H1 (cell line): Measurements from ENCODE around the gene TCEA3. TPM values are rescaled to one million over a fixed set of nuclear protein-coding genes. Genes with fewer than 3 reads are reported as not detected.

Source experiments
- CEBPB ChIP-seq: IDR thresholded peaks from 2 replicates; pipeline ENCODE4 v1.6.1; 2012; ENCODE audit warnings: low read depth, low read length
- EZH2 ChIP-seq: fragments of 200-600 bp; sonication (generic); IDR thresholded peaks from 2 replicates; pipeline ENCODE4 v1.7.1; 2012; ENCODE audit warnings: low read depth, mild to moderate bottlenecking, moderate library complexity, low read length, inconsistent platforms; ENCODE audit not compliant: severe bottlenecking
- polyA plus RNA-seq, 7 experiments: library from polyadenylated mRNA; depleted of rRNA in 3 of 7; stranded (reverse) in 5 of 7; unstranded in 2 of 7; fragments of >200 nt in 5 of 7; fragments of 200-250 nt in 2 of 7; gene quantifications; 1 replicate in 5 of 7; 2 replicates in 1 of 7; 4 replicates in 1 of 7; pipeline versions ENCODE4 v1.2.1 to v1.2.3, GENCODE V29; 2011 to 2013; ENCODE audit warnings: missing spikeins in 2 of 7, mixed read lengths in 2 of 7
- total RNA-seq: library from RNA; stranded (reverse); fragmentation: NEBNext Ultra II Directional; extraction: Animal tissue kit (Norgen Biotek cat#: 25700); gene quantifications from 2 replicates; pipeline ENCODE4 v1.2.1, GENCODE V29; 2021

Gene TCEA3
- total and polyA plus RNA-seq, 2 of the 8 experiments (the other 6 are each of a cell fraction or from before 2014, with no cell fraction given), result 0.08 TPM; not detected in 1

DNA sequence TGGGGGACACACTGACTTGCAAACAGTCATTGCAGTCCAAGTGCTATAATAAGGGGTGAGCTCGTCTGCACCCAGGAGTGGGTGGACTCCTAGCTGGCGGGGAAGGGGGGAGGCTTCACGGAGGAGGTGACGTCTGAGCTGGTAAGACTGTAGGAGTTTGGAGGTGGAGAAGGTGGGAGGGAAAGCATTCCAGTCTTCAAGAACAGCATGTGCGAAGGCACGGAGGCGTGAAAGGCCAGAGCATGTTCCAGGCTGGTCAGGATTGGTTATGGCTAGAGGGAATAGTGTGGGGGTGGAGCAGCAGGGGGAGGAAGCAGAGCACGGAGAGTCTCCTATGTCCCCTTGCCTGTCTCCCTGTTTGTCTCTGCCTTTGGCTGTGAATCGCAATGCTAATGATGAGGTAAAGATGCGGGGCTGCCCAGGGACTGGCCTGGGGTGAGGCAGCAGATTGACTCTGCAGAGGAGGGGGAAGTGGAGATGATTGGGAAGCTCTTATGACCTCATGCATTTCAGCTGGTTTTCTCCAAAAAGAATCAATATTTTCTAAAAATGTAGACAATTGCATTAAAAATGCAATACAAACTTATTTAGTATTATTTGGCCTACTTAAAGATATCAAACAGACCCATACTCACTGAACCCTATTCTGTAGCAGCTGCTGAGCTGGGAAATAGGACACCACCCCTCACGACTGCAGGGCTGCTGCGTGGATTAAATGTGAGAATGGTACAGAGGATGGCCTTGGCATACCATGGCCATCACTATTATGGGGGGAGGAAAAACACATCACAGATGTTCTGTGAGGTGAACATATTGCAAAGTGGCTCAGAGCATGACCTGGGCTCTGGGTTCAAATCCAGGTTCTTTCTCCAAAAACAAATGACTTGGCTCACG, 52.3 kb downstream of the TCEA3 start (continued):
- peak; percentile 47 for TF ChIP-seq EZH2
- TF ChIP-seq CEBPB, result no peak
